Astrocyte (in vitro differentiated cells and primary cell): ENCODE results near the gene CALCOCO1.

Source experiments
- EZH2 ChIP-seq: IDR thresholded peaks from 2 replicates; pipeline ENCODE4 v1.6.1; 2012; ENCODE audit warnings: mild to moderate bottlenecking, low read length, inconsistent platforms; ENCODE audit not compliant: insufficient read depth
- TF ChIP-seq, protein P1 (sequence below): IDR thresholded peaks from 2 replicates; pipeline ENCODE4 v1.5.1; 2011; ENCODE audit warnings: low read depth, mild to moderate bottlenecking, inconsistent platforms, low read length, moderate library complexity; ENCODE audit not compliant: insufficient read depth

DNA sequence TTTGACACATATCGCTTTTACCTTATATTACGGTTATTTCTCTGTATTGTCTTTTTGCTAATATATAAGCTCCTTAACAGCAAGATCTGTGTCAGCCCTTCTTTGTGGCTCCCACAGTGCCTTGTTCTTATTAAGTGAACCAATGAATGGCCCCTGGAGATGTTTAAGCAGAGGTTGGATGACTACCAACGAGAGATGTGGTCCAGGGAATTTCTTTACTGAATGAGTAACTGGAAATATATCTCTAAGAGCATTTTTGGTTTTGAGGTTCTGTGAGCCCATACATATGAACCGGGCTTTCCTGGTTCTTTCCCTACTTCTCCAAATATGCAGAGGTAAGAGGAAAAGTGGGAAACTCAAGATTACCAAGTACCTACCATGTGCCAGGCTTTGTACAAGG lies 23.5 kb downstream of the CALCOCO1 start:
- TF ChIP-seq, protein P1, sequence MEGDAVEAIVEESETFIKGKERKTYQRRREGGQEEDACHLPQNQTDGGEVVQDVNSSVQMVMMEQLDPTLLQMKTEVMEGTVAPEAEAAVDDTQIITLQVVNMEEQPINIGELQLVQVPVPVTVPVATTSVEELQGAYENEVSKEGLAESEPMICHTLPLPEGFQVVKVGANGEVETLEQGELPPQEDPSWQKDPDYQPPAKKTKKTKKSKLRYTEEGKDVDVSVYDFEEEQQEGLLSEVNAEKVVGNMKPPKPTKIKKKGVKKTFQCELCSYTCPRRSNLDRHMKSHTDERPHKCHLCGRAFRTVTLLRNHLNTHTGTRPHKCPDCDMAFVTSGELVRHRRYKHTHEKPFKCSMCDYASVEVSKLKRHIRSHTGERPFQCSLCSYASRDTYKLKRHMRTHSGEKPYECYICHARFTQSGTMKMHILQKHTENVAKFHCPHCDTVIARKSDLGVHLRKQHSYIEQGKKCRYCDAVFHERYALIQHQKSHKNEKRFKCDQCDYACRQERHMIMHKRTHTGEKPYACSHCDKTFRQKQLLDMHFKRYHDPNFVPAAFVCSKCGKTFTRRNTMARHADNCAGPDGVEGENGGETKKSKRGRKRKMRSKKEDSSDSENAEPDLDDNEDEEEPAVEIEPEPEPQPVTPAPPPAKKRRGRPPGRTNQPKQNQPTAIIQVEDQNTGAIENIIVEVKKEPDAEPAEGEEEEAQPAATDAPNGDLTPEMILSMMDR: no peak
- TF ChIP-seq EZH2: no peak
